Activated CD4-positive, alpha-beta T cell treated with anti-CD3 and anti-CD28 coated beads for 24 hours (primary cell): ENCODE data around the gene MOB3C.

ENCODE experiments used
- DNase-seq, 2 donors: peaks; one replicate each; pipeline ENCODE4 v3.0.0-alpha.2; 2020; ENCODE audit warnings: low read depth in 2 of 2

The MOB3C gene

DNA sequence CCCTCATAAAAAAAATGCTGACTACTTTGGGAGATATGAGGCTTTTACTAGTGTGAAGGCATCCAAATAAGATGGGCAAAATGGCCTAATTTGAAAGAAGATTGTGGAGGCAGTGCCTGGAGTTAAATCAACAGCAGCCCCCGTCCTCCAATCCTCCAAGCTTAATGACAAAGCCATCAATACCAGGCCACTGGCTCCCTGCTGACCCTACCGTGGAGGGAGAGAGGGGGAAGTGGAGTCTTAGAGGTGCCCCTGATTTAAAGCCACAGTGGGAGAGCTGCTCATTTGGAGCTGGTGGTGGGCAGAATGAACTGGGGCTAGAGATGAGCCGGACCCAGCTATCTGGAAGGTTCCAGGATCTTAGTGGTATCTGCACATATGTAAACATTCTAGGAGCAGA is 40.8 kb downstream of the MOB3C start:
- no peak for DNase-seq

DNA sequence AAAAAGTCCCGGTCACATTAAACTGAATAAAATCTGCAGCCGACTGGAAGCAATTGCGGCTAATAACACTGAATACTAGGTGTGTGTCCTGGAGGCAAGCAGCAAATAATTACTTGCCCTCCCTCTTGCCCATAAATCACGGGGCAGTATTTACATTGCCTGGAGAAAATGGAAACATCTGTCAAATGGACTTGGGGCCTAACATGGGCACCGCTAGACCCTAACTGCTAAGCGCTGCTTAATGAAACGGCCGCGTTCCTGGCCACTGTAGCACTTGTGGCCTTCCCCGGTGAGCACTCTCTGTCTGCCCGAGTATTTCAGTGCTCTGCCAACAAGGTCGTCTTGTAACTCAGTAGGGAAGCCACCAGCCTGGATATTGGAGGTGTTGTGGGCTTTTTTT is 41.3 kb downstream of the MOB3C start:
- no peak for DNase-seq

GRCh38 chr1:46571691-46572225 is 44.9 kb downstream of the MOB3C start:
- no peak for DNase-seq

DNA sequence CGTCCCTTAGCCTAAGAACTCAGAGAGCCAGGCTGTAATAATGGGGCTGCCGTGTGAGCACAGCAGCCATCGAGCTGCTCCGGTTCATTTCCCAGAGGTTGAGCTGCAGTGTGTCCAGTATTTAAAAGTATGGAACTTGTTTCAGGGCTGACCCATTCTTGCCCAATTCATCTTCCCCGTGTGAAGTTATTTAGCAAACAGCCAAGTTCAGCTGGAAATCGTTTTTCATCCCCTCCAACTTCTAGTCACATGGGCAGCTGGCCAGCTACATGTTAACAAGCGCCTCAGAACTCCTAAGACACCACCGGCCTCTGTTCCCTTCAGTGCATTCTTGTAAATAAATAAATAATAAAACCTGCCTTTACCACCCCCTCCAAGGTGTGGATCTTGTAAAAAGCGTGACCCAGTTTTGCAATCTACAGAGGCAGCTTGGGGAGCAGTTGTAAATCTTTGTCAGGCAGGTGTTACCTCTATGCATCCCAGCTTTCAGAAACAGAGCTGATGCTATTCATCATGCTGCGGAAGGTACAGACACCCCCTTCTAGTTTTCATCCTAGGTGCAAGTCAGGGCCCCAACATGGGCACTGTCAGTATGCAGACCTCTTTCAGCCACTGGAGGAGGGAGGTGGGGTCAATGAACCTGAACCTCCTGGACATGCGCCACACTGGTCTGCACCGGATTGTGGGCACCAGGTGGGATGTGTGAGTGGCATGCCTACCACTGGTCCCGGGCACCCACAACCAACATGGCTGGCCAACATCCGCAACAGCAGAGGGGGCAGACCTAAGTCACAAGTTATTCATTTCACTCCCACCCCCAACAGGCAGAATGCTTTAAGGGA is 46.5 kb downstream of the MOB3C start:
- no peak for DNase-seq

DNA sequence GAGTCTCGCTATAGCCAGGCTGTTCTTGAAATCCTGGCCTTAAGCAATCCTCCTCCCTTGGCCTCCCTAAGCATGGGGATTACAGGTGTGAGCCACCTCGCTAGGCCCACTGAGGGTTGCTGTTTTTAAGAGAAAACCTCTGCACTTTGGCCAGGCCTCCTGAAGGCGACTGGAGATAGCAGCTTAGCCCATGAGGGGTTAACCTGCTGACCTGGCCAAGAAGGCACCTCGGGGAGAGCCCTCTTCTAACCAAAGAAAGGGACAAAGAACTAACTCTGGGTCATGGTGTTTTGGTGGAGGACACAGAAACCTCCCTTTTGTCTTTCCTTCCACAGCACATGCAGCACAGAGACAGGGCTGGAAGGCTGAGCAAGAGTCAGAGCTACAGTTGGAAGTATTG is 47.5 kb downstream of the MOB3C start:
- no peak for DNase-seq

DNA sequence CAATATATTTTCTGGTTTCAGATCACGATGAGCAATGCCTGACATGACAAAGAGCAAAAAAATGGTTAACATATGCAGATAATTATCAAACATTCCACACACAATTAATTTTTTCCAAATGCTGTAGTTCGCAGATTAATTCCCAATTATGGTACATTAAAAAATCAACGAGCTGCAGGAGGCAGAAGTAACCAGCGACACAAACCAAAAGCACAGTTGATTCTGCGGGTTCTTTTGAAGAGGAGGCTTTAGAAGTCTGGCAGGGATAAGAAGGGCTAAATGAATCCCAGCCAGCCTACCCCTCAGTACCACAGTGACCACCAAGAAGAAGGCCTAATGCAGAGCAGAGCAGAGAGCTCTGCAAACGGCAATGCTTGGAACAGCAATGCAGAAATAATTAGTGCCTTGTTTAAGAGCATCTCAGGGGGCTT is 48.1 kb downstream of the MOB3C start:
- no peak for DNase-seq

GRCh38 chr1:46563341-46563740 is 53.3 kb downstream of the MOB3C start:
- DNase-seq, result no peak

DNA sequence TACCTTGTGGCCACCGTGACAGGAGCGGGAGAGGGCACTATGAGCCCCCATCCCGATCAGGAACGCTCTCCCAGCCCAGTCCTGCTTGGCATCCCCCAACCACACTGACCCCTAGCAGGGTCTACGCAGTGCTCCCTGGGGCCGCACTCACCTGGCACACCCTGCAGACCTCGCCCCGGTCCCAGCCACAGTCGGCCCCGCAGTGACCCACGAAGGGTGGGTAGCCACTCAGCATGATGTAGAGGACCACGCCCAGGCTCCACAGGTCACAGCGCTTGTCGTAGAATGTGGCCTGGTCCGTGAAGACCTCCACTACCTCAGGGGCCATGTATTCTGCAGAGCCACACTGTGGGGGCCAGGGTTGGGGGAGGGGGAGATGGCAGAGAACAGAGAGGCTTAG is 54.1 kb downstream of the MOB3C start:
- no peak for DNase-seq

DNA sequence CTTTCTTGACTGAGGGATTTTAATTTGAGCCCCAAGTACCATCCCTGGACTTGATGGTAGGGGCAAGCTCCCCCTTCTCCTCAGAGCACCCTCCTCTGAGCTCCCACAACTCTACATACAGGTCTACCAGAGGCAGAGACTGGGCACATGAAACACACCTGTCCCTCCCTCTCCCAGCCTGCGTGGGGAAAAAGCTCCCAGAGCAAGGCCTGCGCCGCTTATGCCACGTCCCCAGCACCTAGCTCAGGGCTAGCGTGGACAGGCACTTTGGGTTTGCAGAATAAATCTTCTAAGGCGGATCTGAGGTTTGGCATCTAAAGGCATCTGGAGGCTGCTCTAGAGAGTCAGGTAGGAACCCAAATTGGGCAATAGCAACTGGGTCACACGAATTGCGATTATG is 57.6 kb downstream of the MOB3C start:
- no peak for DNase-seq

- no peak for DNase-seq
These were observed 58.3 kb downstream of the MOB3C start for GRCh38 chr1:46558141-46558963.
